Sigmoid colon (tissue), 4 donors: Measurements from ENCODE around the gene GDF11.

Source experiments
- CTCF ChIP-seq, 4 experiments: fragments of 450-650 bp in 3 of 4; fragments of 200-600 bp in 1 of 4; IDR thresholded peaks; one replicate each; pipeline ENCODE4 v1.5.1; 2016 to 2019; ENCODE audit warnings: antibody characterized with exemption in 4 of 4, mild to moderate bottlenecking in 3 of 4, moderate library complexity in 2 of 4
- POLR2AphosphoS5 ChIP-seq, 4 donors: sonication (generic); formaldehyde crosslinking; IDR thresholded peaks; one replicate each; pipeline ENCODE4 v1.6.1; 2017; ENCODE audit warnings: antibody characterized with exemption in 4 of 4

- TF ChIP-seq POLR2AphosphoS5 (IDR thresholded peaks at IDR 0.05) (no peak), CTCF (IDR thresholded peaks at IDR 0.05) (no peak)
Observed at GRCh38 chr12:55696796-55697462, 46.0 kb upstream of the GDF11 start.
